Naive B cell (primary cell): ENCODE measurements around the gene DNASE2. TPM values are rescaled to one million over a fixed set of nuclear protein-coding genes. Genes with fewer than 3 reads are reported as not detected.

ENCODE experiments used
- ATAC-seq, 2 donors: fragments of 150-1000 bp; cut with Tn5 transposase; 2 replicates each; pipeline ENCODE4 v1.10.0; 2021; ENCODE audit warnings: low read depth in 2 of 2, mild to moderate bottlenecking in 2 of 2, moderate library complexity in 2 of 2
- DNase-seq: peaks from one replicate; pipeline ENCODE4 v3.0.0; 2022
- H3K27ac Mint-ChIP-seq, 6 donors: one replicate each; pipeline ENCODE4 v1.8.0; 2020 to 2022; ENCODE audit warnings: mild to moderate bottlenecking in 6 of 6, mixed read lengths in 6 of 6, moderate library complexity in 5 of 6, inconsistent platforms in 2 of 6
- H3K27me3 Mint-ChIP-seq, 3 donors: one replicate each; pipeline ENCODE4 v1.8.0; 2021 to 2022; ENCODE audit warnings: mixed read lengths in 3 of 3, mild to moderate bottlenecking in 1 of 3
- H3K36me3 Mint-ChIP-seq, 2 donors: one replicate each; pipeline ENCODE4 v1.8.0; 2020 to 2022; ENCODE audit warnings: mixed read lengths in 2 of 2, inconsistent platforms in 1 of 2, mild to moderate bottlenecking in 1 of 2
- H3K4me1 Mint-ChIP-seq, 3 donors: one replicate each; pipeline ENCODE4 v1.8.0; 2020 to 2022; ENCODE audit warnings: mixed read lengths in 3 of 3, inconsistent platforms in 1 of 3, mild to moderate bottlenecking in 1 of 3, moderate library complexity in 1 of 3
- H3K4me3 Mint-ChIP-seq, 8 donors: one replicate each; pipeline ENCODE4 v1.8.0; 2020 to 2022; ENCODE audit warnings: mild to moderate bottlenecking in 8 of 8, mixed read lengths in 8 of 8, moderate library complexity in 8 of 8, inconsistent platforms in 2 of 8
- H3K9me3 Mint-ChIP-seq, 7 donors: one replicate each; pipeline ENCODE4 v1.8.0; 2020 to 2022; ENCODE audit warnings: mixed read lengths in 7 of 7, mild to moderate bottlenecking in 5 of 7, inconsistent platforms in 2 of 7, moderate library complexity in 1 of 7
- polyA plus RNA-seq, 6 donors: library from polyadenylated mRNA; unstranded; fragments of 300-500 nt; fragmentation: Illumina TruSeq; gene quantifications; one replicate each; pipeline ENCODE4 v1.2.3, GENCODE V29; 2021; ENCODE audit warnings: low read depth in 6 of 6

DNASE2 gene
- polyA plus RNA-seq, 6 donors from 2014 or later = 24.5 to 55.8 (median 40.6) TPM

- Mint-ChIP-seq H3K4me1 (peaks cover 25 to 46% (median 36%) of the 10 kb centered on the region in 3 donors), H3K36me3 (no peaks in the 10 kb centered on the region), H3K9me3 (peaks cover 0 to 17% (median 6%) of the 10 kb centered on the region in 7 donors), H3K27ac (no peak overlapping the region), H3K27me3 (no peaks in the 10 kb centered on the region), H3K4me3 (peak overlapping the region in 6 of 8 donors; percentile 6 to 94 (median 80))
- ATAC-seq = no peak
- no peak for DNase-seq
These were observed 3.0 kb upstream of the DNASE2 start for GRCh38 chr19:12884202-12884601.

GRCh38 chr19:12882589-12882988 lies 1.3 kb upstream of the DNASE2 start:
- Mint-ChIP-seq H3K4me3 (peak overlapping the region; percentile 72 to 95 (median 90)), H3K27me3 (no peaks in the 10 kb centered on the region), H3K36me3 (no peaks in the 10 kb centered on the region), H3K27ac (peak overlapping the region in 4 of 6 donors; percentile 88 to 99 (median 97)), H3K4me1 (peaks cover 25 to 51% (median 43%) of the 10 kb centered on the region in 3 donors), H3K9me3 (peaks cover 0 to 17% (median 6%) of the 10 kb centered on the region in 7 donors)
- no peak for ATAC-seq
- DNase-seq = no peak

DNA sequence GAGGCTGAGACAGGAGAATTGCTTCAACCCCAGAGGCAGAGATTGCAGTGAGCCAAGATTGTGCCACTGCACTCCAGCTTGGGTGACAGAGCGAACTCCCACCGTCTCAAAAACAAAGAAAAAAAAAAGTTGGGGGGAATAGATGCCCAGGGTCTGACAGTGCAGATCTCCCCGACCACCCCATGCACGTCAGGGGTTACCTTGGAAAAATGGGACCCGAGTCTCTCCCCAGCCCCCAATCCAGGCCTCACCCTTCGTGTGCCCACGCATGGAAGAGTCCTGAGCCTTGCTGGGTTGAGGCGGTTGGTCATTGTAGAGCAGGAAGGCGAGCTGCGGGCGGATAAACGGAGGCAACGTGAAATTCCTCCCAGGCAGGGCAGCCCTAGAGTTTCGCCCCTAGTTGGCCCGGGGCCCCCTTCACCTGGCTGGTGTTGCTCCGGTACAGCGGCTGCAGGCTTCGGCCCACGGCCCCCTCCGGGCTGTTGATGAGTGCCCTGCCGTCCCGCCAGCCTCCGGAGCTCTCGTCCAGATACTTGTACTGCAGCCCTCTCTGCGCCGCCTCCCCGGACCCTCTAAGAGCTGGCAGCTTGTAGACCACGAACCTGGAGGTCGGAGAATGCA lies 588 bp downstream of the DNASE2 start:
- H3K36me3 Mint-ChIP-seq = no peaks in the 10 kb centered on the region
- peaks cover 25 to 48% (median 43%) of the 10 kb centered on the region in 3 donors for H3K4me1 Mint-ChIP-seq
- H3K27me3 Mint-ChIP-seq = no peaks in the 10 kb centered on the region
- peak overlapping the region; percentile 84 to 95 (median 92) for H3K4me3 Mint-ChIP-seq
- DNase-seq (no peak), ATAC-seq (peak; percentile 4 to 6)
- peak overlapping the region; percentile 96 to 99 (median 98) for H3K27ac Mint-ChIP-seq
- peaks cover 0 to 17% (median 6%) of the 10 kb centered on the region in 7 donors for H3K9me3 Mint-ChIP-seq

- H3K36me3 Mint-ChIP-seq = peaks cover 10 to 17% of the 10 kb centered on the region in 2 donors
- no peaks in the 10 kb centered on the region for H3K27me3 Mint-ChIP-seq
- no peak overlapping the region for H3K4me3 Mint-ChIP-seq
- H3K9me3 Mint-ChIP-seq = peaks cover 0 to 6% (median 1%) of the 10 kb centered on the region in 7 donors
- DNase-seq (no peak), ATAC-seq (no peak)
- peaks cover 14 to 22% (median 19%) of the 10 kb centered on the region in 3 donors for H3K4me1 Mint-ChIP-seq
- H3K27ac Mint-ChIP-seq = no peak overlapping the region
These were observed 6.2 kb downstream of the DNASE2 start for GRCh38 chr19:12875086-12875485.

DNA sequence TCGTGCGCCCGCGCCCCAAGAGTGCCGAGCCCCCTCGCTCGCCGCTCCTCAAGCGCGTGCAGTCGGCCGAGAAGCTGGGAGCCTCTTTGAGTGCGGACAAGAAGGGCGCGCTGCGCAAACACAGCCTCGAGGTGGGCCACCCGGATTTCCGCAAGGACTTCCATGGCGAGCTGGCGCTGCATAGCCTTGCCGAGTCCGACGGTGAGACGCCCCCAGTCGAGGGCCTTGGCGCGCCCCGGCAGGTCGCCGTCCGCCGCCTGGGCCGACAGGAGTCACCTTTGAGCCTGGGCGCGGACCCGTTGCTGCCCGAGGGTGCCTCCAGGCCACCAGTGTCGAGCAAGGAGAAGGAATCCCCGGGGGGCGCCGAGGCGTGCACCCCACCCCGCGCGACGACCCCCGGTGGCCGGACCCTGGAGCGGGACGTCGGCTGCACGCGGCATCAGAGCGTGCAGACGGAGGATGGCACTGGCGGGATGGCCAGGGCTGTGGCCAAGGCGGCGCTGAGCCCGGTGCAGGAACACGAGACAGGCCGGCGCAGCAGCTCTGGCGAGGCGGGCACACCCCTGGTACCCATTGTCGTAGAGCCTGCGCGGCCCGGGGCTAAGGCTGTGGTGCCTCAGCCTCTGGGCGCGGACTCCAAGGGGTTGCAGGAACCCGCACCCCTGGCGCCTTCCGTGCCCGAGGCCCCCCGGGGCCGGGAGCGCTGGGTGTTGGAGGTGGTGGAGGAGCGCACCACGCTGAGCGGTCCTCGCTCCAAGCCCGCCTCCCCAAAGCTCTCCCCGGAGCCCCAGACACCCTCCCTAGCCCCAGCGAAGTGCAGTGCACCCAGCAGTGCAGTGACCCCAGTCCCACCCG lies 7.1 kb downstream of the DNASE2 start:
- H3K27ac Mint-ChIP-seq = no peak overlapping the region

DNA sequence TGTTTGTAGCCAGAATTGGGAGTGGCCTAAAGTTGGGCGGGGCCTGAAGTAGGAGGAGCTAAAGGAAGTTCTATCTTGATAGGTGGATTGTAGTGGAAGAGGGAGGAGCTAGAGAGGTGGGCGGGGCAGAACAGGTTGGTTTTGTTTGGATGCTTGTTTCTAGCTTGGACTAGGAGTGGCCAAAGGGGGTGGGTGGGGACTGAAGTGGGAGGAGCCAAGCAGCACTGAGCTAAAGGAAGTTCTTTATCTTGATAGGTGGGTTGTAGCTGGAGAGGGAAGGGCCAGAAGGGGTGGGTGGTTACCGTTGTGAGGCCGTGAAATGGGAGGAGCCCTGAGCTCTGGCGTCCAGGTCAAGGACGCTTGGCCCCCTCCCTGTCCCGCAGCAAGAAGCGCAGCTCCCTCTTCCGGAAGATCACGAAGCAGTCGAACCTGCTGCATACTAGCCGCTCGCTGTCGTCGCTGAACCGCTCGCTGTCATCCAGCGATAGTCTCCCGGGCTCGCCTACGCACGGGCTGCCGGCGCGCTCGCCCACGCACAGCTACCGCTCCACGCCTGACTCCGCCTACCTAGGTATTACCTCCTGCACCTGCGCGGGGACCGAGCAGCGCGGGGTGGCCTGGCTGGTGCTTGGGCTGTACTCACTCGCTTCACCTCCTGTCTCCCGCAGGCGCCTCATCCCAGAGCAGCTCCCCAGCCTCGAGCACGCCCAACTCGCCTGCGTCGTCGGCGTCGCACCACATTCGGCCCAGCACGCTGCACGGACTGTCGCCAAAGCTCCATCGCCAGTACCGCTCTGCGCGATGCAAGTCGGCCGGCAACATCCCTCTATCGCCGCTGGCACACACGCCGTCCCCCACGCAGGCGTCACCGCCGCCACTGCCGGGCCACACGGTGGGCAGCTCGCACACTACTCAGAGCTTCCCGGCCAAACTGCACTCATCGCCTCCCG lies 8.0 kb downstream of the DNASE2 start:
- Mint-ChIP-seq H3K4me1 (peaks cover 5 to 18% (median 9%) of the 10 kb centered on the region in 3 donors), H3K27ac (peak overlapping the region in 3 of 6 donors; percentile 16 to 75 (median 63)), H3K27me3 (no peaks in the 10 kb centered on the region), H3K4me3 (peak overlapping the region in 6 of 8 donors; percentile 23 to 82 (median 48)), H3K9me3 (peaks cover 0 to 6% (median 1%) of the 10 kb centered on the region in 7 donors), H3K36me3 (peaks cover 10 to 17% of the 10 kb centered on the region in 2 donors)
- ATAC-seq = peak; percentile 77 to 81
- peak; percentile 31 for DNase-seq

More for the DNA sequence above, 7.1 kb downstream of the DNASE2 start:
- DNase-seq = no peak
- no peak for ATAC-seq
- peaks cover 10 to 17% of the 10 kb centered on the region in 2 donors for H3K36me3 Mint-ChIP-seq
- peaks cover 0 to 6% (median 1%) of the 10 kb centered on the region in 7 donors for H3K9me3 Mint-ChIP-seq
- peaks cover 9 to 15% (median 12%) of the 10 kb centered on the region in 3 donors for H3K4me1 Mint-ChIP-seq
- peak overlapping the region in 1 of 8 donors; percentile 23 for H3K4me3 Mint-ChIP-seq
- no peaks in the 10 kb centered on the region for H3K27me3 Mint-ChIP-seq

- Mint-ChIP-seq H3K4me1 (peaks cover 8 to 20% (median 11%) of the 10 kb centered on the region in 3 donors), H3K36me3 (peaks cover 10 to 17% of the 10 kb centered on the region in 2 donors)
These were observed 9.0 kb downstream of the DNASE2 start for GRCh38 chr19:12872255-12872654.

GRCh38 chr19:12871681-12872080 lies 9.6 kb downstream of the DNASE2 start:
- peak overlapping the region in 1 of 8 donors; percentile 6 for H3K4me3 Mint-ChIP-seq
- H3K27ac Mint-ChIP-seq = peak overlapping the region in 2 of 6 donors; percentile 4 to 59

More at GRCh38 chr19:12872255-12872654, 9.0 kb downstream of the DNASE2 start:
- Mint-ChIP-seq H3K4me3 (peak overlapping the region in 3 of 8 donors; percentile 14 to 73 (median 41)), H3K27ac (peak overlapping the region in 2 of 6 donors; percentile 4 to 73), H3K9me3 (peaks cover 0 to 6% (median 1%) of the 10 kb centered on the region in 7 donors), H3K27me3 (no peaks in the 10 kb centered on the region)
- ATAC-seq = no peak
- DNase-seq = no peak

GRCh38 chr19:12868540-12869112 lies 12.6 kb downstream of the DNASE2 start:
- ATAC-seq (no peak), DNase-seq (no peak)
- peak overlapping the region in 1 of 6 donors; percentile 73 for H3K27ac Mint-ChIP-seq
- H3K36me3 Mint-ChIP-seq = peaks cover 5 to 12% of the 10 kb centered on the region in 2 donors
- peaks cover 0 to 6% (median 0%) of the 10 kb centered on the region in 3 donors for H3K27me3 Mint-ChIP-seq
- H3K9me3 Mint-ChIP-seq = peaks cover 0 to 6% (median 1%) of the 10 kb centered on the region in 7 donors
- peaks cover 13 to 29% (median 17%) of the 10 kb centered on the region in 3 donors for H3K4me1 Mint-ChIP-seq
- H3K4me3 Mint-ChIP-seq = peak overlapping the region in 7 of 8 donors; percentile 58 to 92 (median 78)

More at GRCh38 chr19:12871681-12872080, 9.6 kb downstream of the DNASE2 start:
- H3K36me3 Mint-ChIP-seq = peaks cover 10 to 17% of the 10 kb centered on the region in 2 donors
- peaks cover 0 to 6% (median 1%) of the 10 kb centered on the region in 7 donors for H3K9me3 Mint-ChIP-seq
- ATAC-seq (no peak), DNase-seq (no peak)
- peaks cover 0 to under 1% (median 0%) of the 10 kb centered on the region in 3 donors for H3K27me3 Mint-ChIP-seq
- peaks cover 13 to 24% (median 13%) of the 10 kb centered on the region in 3 donors for H3K4me1 Mint-ChIP-seq

DNA sequence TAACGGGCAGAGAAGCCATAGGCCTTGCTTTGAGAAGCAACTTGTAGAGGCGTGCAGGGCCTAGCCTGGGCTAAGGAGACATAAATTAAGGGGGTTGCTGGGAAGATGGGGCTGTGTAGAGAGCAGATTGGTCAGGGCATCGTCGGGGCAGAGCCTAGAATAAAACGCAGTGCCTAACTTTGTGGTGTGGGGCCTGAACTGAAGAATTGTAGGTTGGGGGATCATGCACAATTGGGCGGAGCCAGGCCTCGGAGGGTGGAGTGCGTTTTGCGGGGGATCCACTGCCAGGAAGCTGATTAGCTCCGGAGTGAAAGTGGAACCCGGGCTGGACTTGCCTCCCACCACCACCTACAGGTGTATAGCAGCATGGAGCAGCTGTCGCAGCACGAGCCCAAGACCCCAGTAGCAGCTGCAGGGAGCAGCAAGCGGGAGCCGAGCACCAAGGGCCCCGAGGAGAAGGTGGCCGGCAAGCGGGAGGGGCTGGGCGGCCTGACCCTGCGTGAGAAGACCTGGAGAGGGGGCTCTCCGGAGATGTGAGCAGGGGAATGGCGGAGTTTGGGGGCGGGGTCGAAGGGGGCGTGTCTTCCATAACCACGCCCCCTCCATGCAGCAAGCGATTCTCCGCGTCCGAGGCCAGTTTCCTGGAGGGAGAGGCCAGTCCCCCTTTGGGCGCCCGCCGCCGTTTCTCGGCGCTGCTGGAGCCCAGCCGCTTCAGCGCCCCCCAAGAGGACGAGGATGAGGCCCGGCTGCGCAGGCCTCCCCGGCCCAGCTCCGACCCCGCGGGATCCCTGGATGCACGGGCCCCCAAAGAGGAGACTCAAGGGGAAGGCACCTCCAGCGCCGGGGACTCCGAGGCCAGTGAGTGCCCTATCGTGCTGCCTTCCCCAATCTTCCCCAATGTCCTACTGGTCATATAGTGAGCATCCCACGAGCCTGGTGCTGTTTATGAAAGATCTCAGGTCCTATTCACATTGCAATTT lies 13.8 kb downstream of the DNASE2 start:
- Mint-ChIP-seq H3K36me3 (peaks cover 5 to 7% of the 10 kb centered on the region in 2 donors), H3K4me1 (peaks cover 8 to 29% (median 16%) of the 10 kb centered on the region in 3 donors), H3K9me3 (peaks cover 0 to 6% (median 1%) of the 10 kb centered on the region in 7 donors), H3K4me3 (peak overlapping the region; percentile 78 to 94 (median 92)), H3K27me3 (peaks cover 0 to 6% (median 5%) of the 10 kb centered on the region in 3 donors), H3K27ac (peak overlapping the region in 5 of 6 donors; percentile 1 to 92 (median 61))
- DNase-seq (peak; percentile 71), ATAC-seq (peak; percentile 81 to 82)
